NCI-H146 (cell line): ENCODE measurements around the gene SNX6.
"Not testable (repeated sequence)": the region's sequence is repeated elsewhere in the genome, so short reads cannot be mapped to it uniquely, and the experiment has no call there.

Source experiments
- DNase-seq: peaks from one replicate; lab custom pipeline; 2025; lab: John Stamatoyannopoulos, UW

SNX6 gene

GRCh38 chr14:34562776-34563150, 67.2 kb downstream of the SNX6 start:
- DNase-seq: no peak

GRCh38 chr14:34562037-34562775, 67.7 kb downstream of the SNX6 start:
- DNase-seq: not testable (repeated sequence)

- DNase-seq: not testable (repeated sequence)
Observed at GRCh38 chr14:34556498-34556829, 73.5 kb downstream of the SNX6 start.

- DNase-seq: not testable (repeated sequence)
Observed at GRCh38 chr14:34555583-34556497, 74.1 kb downstream of the SNX6 start.

- no peak for DNase-seq
Observed at GRCh38 chr14:34554540-34555250, 75.3 kb downstream of the SNX6 start.

GRCh38 chr14:34549276-34549966, 80.5 kb downstream of the SNX6 start:
- not testable (repeated sequence) for DNase-seq

- no peak for DNase-seq
Observed at GRCh38 chr14:34548472-34548981, 81.4 kb downstream of the SNX6 start.

GRCh38 chr14:34547136-34547520, 82.8 kb downstream of the SNX6 start:
- DNase-seq: not testable (repeated sequence)

GRCh38 chr14:34546272-34547135, 83.4 kb downstream of the SNX6 start:
- not testable (repeated sequence) for DNase-seq

- DNase-seq: not testable (repeated sequence)
Observed at GRCh38 chr14:34540181-34541059, 89.5 kb downstream of the SNX6 start.

GRCh38 chr14:34539407-34540180, 90.4 kb downstream of the SNX6 start, which contains the start of gene EAPP:
EAPP (minus strand) TSS chr14:34539701; CDS start chr14:34539628, 73 bp downstream.
- DNase-seq: no peak

GRCh38 chr14:34538871-34539406, 91.0 kb downstream of the SNX6 start:
- no peak for DNase-seq

GRCh38 chr14:34538096-34538495, 91.9 kb downstream of the SNX6 start:
- not testable (repeated sequence) for DNase-seq

- DNase-seq: no peak
Observed at GRCh38 chr14:34537677-34538009, 92.3 kb downstream of the SNX6 start.

GRCh38 chr14:34536951-34537676, 92.8 kb downstream of the SNX6 start:
- no peak for DNase-seq

- DNase-seq: no peak
Observed at GRCh38 chr14:34527591-34527990, 102.4 kb downstream of the SNX6 start.

GRCh38 chr14:34524216-34524615, 105.7 kb downstream of the SNX6 start:
- DNase-seq: not testable (repeated sequence)

GRCh38 chr14:34522496-34522895, 107.5 kb downstream of the SNX6 start:
- no peak for DNase-seq
